GM19099 (cell line): ENCODE measurements around the gene MAST2.

Experiments
- POLR2A ChIP-seq: IDR thresholded peaks from 3 replicates; pipeline ENCODE4 v1.6.1; 2011; ENCODE audit warnings: low read depth; ENCODE audit not compliant: insufficient read length; ENCODE audit errors: extremely low read depth

The MAST2 gene

GRCh38 chr1:45914836-45915235, 111.4 kb downstream of the MAST2 start:
- TF ChIP-seq POLR2A = no peak

GRCh38 chr1:45922374-45922773, 119.0 kb downstream of the MAST2 start:
- no peak for TF ChIP-seq POLR2A

- TF ChIP-seq POLR2A = no peak
Measured at GRCh38 chr1:45922813-45923212, 119.4 kb downstream of the MAST2 start.

- no peak for TF ChIP-seq POLR2A
Measured at GRCh38 chr1:45923343-45923742, 119.9 kb downstream of the MAST2 start.

GRCh38 chr1:45924736-45925135, 121.3 kb downstream of the MAST2 start:
- no peak for TF ChIP-seq POLR2A

GRCh38 chr1:45925728-45926287, 122.4 kb downstream of the MAST2 start:
- TF ChIP-seq POLR2A = no peak

GRCh38 chr1:45926330-45926729, 122.9 kb downstream of the MAST2 start:
- no peak for TF ChIP-seq POLR2A

GRCh38 chr1:45928486-45929205, 125.2 kb downstream of the MAST2 start:
- TF ChIP-seq POLR2A = no peak

- no peak for TF ChIP-seq POLR2A
Measured at GRCh38 chr1:45929257-45929687, 125.9 kb downstream of the MAST2 start.

GRCh38 chr1:45930258-45931150, 127.1 kb downstream of the MAST2 start:
- no peak for TF ChIP-seq POLR2A

- no peak for TF ChIP-seq POLR2A
Measured at GRCh38 chr1:45934947-45935346, 131.5 kb downstream of the MAST2 start.

- no peak for TF ChIP-seq POLR2A
Measured at GRCh38 chr1:45938029-45938428, 134.6 kb downstream of the MAST2 start.

- TF ChIP-seq POLR2A = no peak
Measured at GRCh38 chr1:45942411-45942810, 139.0 kb downstream of the MAST2 start.

- TF ChIP-seq POLR2A = no peak
Measured at GRCh38 chr1:45943185-45943584, 139.8 kb downstream of the MAST2 start.

GRCh38 chr1:45945426-45945825, 142.0 kb downstream of the MAST2 start:
- TF ChIP-seq POLR2A = no peak

GRCh38 chr1:45952072-45952471, 148.7 kb downstream of the MAST2 start:
- TF ChIP-seq POLR2A = no peak
